GM13976 (cell line): Measurements from ENCODE around the gene GNAZ.
"Not testable (repeated sequence)": the region's sequence is repeated elsewhere in the genome, so short reads cannot be mapped to it uniquely, and the experiment has no call there.

Source experiments
- DNase-seq: peaks from one replicate; pipeline ENCODE4 v3.0.0; 2012; ENCODE audit warnings: low spot score
- in situ Hi-C: fragments of 300-500 bp; cut with MboI; formaldehyde crosslinking; loops from one replicate; pipeline ENCODE4 v1.12.0; 2022; ENCODE audit warnings: low sequenced_read_pairs, mixed read lengths, inconsistent platforms; ENCODE audit not compliant: unreplicated experiment
- TF ChIP-seq, protein P1 (sequence below): IDR thresholded peaks from 2 replicates; pipeline ENCODE4 v1.5.1; 2012; ENCODE audit warnings: borderline replicate concordance, mild to moderate bottlenecking; ENCODE audit not compliant: insufficient read depth; ENCODE audit errors: extremely low read depth, missing control alignments, control extremely low read depth

The GNAZ gene

DNA sequence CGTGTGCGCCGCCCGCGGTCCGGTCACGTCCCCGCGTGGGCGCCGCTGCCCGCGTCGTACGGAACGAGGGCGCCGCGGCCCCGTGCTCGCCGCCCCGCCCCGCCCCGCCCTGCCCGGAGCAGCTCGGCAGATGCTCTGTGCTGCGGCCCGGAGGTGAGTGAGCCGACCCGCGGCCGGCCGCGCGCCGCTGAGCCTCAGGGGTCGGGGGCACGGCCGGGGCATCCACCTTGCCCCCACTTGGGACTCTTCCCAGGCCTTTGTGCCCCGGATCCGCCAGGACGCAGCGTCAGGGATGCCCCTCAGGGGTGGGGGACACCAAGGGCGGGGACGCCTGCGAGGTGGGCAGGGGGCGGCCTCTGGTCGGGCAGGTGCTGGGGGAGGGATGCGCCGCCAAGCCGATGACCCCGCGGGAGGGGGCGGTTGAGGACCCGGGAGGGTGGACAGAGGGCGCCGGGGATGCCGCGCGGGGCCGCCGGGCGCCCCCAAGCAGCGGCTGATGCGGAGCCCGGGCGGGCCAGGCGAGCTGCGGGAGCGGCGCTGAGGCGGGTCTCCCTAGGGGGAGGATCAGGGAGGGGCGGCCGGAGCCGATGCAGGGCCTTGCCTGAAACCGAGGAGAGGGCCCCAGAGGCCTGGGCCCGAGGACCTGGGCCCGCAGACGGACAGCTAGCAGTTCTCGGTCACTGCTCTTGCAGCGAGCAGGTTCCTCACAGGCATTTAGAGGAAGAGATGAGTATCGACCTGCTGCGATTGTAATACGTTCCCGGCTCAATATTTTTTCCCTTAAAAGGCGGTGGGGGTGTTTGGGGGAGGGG lies at the start of gene GNAZ:
GNAZ (plus strand) TSS at position 102 of the 812 bp plus-strand sequence. CDS start 25,177 bp downstream, outside the sequence.
- in situ Hi-C loops = no loop called here
- DNase-seq = peak; percentile 68
- TF ChIP-seq, protein P1, sequence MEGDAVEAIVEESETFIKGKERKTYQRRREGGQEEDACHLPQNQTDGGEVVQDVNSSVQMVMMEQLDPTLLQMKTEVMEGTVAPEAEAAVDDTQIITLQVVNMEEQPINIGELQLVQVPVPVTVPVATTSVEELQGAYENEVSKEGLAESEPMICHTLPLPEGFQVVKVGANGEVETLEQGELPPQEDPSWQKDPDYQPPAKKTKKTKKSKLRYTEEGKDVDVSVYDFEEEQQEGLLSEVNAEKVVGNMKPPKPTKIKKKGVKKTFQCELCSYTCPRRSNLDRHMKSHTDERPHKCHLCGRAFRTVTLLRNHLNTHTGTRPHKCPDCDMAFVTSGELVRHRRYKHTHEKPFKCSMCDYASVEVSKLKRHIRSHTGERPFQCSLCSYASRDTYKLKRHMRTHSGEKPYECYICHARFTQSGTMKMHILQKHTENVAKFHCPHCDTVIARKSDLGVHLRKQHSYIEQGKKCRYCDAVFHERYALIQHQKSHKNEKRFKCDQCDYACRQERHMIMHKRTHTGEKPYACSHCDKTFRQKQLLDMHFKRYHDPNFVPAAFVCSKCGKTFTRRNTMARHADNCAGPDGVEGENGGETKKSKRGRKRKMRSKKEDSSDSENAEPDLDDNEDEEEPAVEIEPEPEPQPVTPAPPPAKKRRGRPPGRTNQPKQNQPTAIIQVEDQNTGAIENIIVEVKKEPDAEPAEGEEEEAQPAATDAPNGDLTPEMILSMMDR = no peak

DNA sequence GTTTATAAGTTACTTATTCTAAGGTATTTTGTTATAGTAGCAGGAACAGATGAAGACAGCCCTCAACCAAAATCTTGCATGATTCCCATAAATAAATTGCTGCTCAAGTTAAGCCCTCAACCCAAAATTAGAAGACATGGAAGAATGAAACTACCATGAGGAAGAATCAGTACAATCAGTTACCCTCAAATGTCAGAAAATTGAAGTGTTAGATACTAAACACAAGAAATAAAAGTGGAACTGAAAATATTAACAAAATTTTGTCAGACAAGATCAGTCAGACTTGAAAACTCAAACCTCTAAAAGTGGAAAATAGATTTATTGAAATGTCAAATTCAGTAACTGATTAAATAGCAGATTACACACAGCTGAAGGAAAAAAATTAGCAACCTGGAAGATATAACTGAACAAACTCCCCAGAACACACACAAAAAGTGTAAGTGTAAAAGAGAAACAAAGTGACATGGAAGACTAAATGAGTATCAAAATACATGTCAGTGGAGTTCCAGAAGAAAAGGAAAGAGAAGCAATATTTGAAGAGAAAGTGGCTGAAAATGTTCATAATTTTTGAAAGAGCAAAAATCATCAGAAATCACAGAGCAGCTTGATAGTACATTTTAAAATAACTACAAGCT lies 49.5 kb upstream of the GNAZ start:
- no peak for DNase-seq
- in situ Hi-C loops = no loop called here
- TF ChIP-seq, protein P1 = no peak

DNA sequence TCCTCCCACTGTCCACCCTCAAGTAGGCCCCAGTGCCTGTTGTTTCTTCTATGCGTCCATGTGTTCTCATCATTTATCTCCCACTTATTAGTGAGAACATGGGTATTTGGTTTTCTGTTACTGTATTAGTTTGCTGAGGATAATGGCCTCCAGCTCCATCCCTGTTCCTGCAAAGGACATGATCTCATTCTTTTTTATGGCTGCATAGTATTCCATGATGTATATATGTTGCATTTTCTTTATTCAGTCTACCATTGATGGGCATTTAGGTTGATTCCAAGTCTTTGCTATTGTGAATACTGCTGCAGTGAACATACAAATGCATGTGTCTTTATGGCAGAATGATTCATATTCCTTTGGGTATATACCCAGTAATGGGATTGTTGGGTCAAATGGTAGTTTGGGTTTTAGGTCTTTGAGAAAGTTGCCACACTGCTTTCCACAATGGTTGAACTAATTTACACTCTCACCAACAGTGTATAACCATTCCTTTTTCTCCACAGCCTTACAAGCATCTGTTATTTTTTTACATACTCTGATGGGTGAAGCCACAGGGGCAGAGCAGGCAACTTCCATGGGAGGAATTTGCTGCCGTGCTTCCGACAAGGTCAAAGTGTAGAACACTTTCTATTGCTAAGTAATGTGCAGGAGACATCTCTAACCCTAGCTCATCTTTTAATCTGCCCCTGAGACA lies 48.5 kb upstream of the GNAZ start:
- in situ Hi-C loops, DNase-seq: not testable (repeated sequence)

DNA sequence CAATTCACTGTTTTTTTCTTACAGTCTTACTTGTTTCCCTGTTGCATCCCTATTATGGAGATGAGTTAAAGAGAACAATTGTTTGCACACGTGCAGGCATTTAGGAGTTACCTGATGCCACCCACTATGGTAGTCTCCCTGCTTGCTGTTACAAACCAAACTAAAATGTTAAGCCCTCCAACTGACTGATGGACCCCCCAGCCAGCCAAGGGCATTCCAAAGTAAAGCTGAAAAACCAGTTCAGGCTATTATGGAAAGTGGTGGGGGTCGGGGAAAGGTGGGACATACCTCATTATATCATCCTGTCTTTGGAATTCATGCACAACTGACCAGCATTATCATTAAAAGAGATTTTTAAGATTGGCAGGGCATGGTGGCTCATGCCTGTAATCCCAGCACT lies 47.0 kb upstream of the GNAZ start:
- no peak for DNase-seq
- TF ChIP-seq, protein P1 = no peak

DNA sequence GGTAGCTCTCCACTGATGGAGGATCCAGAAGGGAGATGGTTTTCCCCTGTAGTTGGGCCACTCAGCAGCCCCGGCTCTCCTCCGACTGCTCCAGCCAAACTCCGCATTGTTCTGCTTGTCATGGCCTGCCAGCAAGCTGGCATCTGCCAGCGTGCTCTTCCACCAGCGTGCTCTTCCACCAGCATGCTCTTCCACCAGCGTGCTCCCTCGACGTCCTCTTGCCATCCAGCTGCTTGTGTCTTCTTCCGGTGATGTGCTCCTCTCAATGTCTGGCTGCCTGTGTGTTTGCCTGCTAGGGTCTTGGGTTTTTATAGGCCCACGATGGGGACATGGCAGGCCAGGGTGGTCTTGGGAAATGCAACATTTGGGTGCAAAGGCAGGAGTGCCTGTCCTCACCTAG lies 43.5 kb upstream of the GNAZ start:
- in situ Hi-C loops = no loop called here
- TF ChIP-seq, protein P1 = no peak
- no peak for DNase-seq

More for the DNA sequence above, 47.0 kb upstream of the GNAZ start:
- in situ Hi-C loops = no loop called here

DNA sequence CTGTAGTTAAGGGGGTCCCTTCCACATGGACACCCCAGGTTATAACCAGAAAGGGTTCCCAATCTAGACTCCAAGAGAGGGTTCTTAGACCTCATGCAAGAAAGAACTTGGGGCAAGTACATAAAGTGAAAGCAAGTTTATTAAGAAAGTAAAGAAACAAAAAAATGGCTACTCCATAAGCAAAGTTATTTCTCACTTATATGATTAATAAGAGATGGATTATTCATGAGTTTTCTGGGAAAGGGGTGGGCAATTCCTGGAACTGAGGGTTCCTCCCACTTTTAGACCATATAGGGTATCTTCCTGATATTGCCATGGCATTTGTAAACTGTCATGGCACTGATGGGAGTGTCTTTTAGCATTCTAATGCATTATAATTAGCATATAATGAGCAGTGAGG lies 42.5 kb upstream of the GNAZ start:
- in situ Hi-C loops, DNase-seq: not testable (repeated sequence)

DNA sequence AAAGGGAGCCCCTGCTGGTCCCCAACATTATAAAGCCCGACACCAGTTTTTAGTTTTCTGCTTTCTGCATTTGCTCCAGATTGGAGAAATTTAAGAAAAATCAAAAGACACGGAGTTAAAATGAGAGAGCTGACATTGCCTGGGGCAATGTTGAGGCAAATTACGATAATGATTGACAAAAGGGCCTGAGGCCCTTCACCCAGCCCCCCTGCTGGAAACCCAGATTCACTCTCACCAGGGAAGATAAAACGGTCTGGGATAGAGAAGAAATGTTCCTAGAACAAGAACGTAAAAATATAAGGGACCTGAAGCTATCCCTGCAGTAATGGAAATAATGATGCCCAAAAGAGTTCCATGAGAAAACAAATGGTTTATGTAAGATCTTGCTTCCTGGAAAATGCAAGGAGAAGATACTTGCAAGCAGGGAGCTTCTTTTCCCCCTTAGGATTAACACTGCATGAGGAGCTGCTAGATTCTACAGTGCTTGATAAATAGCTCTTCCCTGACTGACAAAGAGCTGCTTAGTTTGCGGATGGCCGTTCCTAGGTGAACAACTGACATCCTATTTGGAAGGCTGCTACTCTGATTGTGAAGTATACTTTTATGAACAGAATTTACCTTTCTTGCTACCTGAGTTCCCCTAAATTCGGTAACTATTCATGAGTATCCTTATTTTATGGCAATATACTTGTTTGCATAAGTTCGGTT lies 40.6 kb upstream of the GNAZ start:
- TF ChIP-seq, protein P1 = no peak
- in situ Hi-C loops = no loop called here
- no peak for DNase-seq
